Measurements from ENCODE around the gene MPDU1. TPM values are rescaled to one million over a fixed set of nuclear protein-coding genes. Genes with fewer than 3 reads are reported as not detected.
A peak's percentile ranks its signal among the peaks of the same experiment; 100 is the strongest.

Gene MPDU1
- total RNA-seq, 1 donor from 2014 or later: 76.4 TPM

DNA sequence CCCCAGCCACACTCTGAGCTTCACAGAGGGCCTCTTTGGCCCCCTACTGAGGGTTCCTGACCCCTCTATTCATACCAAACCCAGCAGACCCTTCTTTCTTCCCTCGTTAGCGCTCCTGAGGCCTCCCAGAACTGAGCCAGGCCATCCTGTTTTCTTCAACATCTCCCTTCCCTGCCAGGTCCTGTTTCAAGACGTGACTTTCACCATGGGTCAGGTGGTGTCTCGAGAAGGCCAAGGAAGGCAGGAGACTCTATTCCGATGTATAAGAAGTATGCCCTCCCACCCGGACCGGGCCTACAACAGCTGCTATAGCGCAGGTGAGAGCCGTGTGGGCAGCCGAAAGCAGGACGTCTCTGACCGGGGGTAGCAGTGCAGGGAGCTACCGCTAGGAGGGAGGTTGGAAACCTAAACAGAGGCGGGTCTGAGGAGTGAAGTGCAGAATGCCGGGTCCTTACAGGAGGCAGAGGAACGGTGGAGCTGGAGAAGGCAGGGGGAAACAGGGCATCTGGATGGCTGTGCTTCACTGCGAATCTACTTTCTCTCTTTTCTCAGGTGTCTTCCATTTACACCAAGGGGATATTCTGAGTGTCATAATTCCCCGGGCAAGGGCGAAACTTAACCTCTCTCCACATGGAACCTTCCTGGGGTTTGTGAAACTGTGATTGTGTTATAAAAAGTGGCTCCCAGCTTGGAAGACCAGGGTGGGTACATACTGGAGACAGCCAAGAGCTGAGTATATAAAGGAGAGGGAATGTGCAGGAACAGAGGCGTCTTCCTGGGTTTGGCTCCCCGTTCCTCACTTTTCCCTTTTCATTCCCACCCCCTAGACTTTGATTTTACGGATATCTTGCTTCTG lies 23.3 kb upstream of the MPDU1 start:
- no peak for DNase-seq (ENCODE audit: low spot score)

DNA sequence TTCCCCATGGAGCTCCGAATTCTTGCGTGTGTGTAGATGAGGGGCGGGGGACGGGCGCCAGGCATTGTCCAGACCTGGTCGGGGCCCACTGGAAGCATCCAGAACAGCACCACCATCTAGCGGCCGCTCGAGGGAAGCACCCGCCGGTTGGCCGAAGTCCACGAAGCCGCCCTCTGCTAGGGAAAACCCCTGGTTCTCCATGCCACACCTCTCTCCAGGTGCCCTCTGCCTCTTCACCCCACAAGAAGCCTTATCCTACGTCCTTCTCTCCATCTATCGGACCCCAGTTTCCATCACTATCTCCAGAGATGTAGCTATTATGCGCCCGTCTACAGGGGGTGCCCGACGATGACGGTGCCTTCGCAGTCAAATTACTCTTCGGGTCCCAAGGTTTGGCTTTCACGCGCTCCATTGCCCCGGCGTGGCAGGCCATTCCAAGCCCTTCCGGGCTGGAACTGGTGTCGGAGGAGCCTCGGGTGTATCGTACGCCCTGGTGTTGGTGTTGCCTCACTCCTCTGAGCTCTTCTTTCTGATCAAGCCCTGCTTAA lies 22.6 kb upstream of the MPDU1 start:
- peak; percentile 94 for DNase-seq (ENCODE audit: low spot score)

DNA sequence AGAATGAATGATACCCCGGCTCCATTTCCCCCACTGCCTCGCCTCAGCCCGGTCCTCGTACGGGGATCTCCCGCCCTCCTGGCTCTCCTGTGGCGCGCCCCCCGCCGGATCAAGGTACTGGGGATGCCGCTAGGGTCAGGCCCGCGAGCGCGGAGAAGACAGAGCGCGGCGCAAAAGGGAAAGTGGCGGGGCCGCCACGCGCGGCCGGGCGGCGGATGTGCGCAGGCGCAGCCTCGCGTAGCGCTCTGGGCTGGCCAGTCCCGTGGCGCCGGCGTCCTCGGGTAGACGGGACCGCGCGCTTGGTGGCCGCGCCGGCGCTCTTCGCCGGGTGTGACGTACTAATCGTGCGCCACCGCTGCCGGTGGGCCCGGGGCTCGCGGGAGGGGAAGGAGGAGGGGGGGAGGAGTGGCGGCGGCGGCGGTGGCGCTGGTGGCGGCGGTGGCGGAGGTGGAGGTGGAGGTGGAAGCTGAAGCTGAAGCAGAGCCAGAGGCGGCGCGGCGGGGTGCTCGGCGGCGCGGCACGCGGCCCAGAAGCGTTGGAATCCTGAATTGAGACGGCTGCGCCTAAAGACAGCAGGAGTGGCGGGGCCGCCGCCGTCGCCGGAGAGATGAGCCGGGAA lies 22.0 kb upstream of the MPDU1 start, which contains the start of gene SENP3:
SENP3 (plus strand) TSS at position 331 of the 619 bp plus-strand sequence. CDS start 1,158 bp downstream, outside the sequence.
- DNase-seq (ENCODE audit: low spot score): peak; percentile 90

DNA sequence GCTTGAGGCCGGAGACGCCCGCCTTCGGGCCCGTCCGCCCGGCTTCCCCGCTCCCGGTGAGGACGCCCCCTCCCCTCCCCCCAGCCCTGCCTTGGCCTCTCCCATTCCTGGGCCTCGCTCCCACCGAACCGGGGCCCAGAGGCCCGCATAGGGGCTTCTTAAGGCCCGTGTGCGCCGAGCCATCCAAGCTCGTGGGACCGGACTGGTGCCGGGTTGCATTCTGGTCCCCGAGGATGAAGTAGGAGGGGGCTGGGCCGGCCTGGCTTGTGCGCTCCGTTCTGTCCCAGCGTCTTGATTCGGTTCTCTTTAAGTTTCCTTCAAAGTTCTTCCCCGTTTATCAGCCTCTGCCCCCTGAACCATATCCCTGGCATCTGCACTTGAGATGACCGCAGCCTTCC lies 21.4 kb upstream of the MPDU1 start:
- DNase-seq (ENCODE audit: low spot score): no peak

- no peak for DNase-seq (ENCODE audit: low spot score)
These were observed 20.4 kb upstream of the MPDU1 start for GRCh38 chr17:7563115-7563869.

DNA sequence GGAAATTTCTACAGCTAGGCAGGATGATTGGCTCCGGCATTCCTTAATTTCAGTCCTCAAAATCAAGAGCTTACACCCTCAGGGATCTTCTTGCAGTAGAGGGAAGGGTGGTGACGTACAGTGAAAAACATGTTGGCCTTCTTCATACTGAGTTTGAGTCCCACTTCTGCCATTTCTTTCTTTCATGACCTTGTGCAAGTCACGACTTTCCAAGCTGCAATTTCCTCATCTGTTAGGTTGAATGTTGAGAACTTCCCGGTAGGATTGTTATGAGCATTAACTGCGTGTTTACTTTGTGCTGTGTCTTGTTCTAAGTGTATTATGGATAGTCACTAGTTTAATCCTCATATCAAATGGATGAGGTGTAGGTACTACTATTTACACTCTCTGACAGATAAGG lies 14.1 kb upstream of the MPDU1 start:
- DNase-seq (ENCODE audit: low spot score): no peak

GRCh38 chr17:7570351-7570750 lies 13.3 kb upstream of the MPDU1 start:
- no peak for DNase-seq (ENCODE audit: low spot score)

- no peak for DNase-seq (ENCODE audit: low spot score)
These were observed 11.4 kb upstream of the MPDU1 start for GRCh38 chr17:7572338-7572587.

- peak; percentile 100 for DNase-seq (ENCODE audit: low spot score)
These were observed 10.9 kb upstream of the MPDU1 start for GRCh38 chr17:7572588-7573323.

DNA sequence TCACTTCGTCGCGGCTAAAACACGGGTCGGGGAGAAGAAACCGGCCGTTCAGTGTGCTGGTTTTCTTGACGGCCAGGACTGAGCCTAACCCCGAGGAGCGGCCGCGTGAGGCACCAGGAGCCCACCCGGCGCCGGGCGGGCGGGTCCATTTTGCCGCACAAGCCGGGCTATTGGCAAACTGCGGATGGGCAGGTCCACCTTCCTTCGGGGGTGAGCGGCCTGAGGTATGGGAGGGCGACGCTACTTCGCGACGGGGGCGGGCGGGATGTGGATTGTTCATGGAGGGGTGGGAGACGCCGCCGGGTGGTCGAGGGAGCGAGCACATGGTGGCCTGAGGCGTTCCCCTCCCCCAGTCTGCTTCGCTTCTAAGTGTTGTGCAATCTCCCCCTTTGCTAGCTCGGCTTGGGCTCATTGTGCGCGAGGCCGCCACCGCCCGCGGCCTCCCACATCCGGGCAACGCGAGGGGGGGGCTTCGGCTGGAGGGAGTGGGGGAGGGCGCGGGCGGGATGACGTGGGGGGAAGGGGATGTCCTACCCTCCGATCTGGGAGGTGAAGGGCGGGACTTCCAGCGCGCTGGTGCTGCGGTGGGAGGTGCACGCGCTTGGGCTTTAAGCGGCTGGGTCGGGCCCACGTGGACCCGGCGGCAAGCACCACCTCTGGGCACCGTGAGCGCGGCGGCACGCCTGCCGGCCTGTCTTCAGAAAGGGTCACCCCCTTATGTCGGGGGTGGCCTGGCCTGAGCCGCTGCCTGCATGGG lies 10.2 kb upstream of the MPDU1 start:
- DNase-seq (ENCODE audit: low spot score): peak; percentile 86

DNA sequence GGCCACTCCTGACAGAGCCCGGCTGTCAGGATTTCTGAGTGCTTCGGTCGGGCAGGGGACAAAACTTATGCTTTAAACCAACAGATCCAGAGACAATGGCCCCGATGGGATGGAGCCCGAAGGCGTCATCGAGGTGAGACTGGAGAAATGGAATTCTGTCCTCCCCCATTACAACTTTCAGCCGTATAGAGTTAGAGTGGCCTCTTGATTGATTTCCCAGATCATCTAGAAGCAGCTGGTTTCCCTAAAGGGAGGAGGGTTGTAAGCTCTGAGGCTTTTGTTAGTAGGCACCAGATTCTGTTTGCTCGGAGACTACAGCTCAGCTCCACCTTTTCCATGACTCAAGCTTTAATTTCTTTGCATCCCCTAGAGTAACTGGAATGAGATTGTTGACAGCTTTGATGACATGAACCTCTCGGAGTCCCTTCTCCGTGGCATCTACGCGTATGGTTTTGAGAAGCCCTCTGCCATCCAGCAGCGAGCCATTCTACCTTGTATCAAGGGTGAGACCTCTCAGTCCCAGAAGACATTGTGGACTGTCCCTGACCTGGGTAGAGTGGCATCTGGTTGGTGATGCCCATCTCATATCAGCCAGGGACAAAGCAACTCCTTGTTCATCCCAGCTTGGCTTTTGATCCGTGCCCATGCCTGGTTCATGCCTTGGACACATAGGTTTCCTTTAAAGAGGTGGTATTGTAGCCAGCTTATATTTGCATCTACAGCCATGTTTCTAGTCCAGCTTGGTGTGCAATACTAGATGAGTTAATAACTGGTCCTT lies 9.3 kb upstream of the MPDU1 start:
- DNase-seq (ENCODE audit: low spot score): no peak

GRCh38 chr17:7575481-7575883 lies 8.2 kb upstream of the MPDU1 start:
- DNase-seq (ENCODE audit: low spot score): no peak

GRCh38 chr17:7575959-7576358 lies 7.7 kb upstream of the MPDU1 start:
- DNase-seq (ENCODE audit: low spot score): no peak

DNA sequence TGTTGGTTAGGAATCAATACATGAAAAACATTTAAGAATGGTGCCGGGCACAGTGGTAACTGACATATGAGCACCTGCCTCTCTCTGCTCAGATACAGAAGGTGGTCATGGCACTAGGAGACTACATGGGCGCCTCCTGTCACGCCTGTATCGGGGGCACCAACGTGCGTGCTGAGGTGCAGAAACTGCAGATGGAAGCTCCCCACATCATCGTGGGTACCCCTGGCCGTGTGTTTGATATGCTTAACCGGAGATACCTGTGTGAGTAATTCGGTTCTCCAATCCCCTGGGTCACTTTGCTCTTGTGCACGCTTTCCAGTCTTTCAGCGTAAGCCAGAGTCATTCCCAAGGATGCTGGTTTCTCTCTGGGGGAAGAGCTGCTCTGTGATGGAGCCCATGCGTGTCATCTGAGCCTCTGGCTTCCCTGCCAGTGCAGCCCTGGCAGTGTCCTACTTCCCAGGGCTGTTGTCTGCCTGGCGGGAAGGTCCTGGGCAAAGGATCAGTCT lies 7.2 kb upstream of the MPDU1 start:
- DNase-seq (ENCODE audit: low spot score): no peak

- no peak for DNase-seq (ENCODE audit: low spot score)
These were observed 6.1 kb upstream of the MPDU1 start for GRCh38 chr17:7577327-7578199.

- DNase-seq (ENCODE audit: low spot score): peak; percentile 73
These were observed 4.4 kb upstream of the MPDU1 start, which contains the start of gene CD68 for GRCh38 chr17:7579001-7579833. TSS of gene CD68 (plus strand) at chr17:7579638. CDS start at chr17:7579678, 40 bp downstream.

DNA sequence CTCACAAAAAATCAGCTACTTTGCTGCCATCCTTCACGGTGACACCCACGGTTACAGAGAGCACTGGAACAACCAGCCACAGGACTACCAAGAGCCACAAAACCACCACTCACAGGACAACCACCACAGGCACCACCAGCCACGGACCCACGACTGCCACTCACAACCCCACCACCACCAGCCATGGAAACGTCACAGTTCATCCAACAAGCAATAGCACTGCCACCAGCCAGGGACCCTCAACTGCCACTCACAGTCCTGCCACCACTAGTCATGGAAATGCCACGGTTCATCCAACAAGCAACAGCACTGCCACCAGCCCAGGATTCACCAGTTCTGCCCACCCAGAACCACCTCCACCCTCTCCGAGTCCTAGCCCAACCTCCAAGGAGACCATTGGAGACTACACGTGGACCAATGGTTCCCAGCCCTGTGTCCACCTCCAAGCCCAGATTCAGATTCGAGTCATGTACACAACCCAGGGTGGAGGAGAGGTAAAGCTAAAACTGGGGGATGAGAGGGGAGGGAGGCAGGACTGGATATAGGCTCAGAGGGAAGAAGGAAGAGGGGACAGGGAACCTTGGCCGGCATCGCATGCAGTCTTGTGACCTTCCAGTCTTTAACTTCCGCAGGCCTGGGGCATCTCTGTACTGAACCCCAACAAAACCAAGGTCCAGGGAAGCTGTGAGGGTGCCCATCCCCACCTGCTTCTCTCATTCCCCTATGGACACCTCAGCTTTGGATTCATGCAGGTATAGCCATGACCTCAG lies 3.6 kb upstream of the MPDU1 start:
- no peak for DNase-seq (ENCODE audit: low spot score)

All from mucosa of gallbladder (tissue), 1 donor.